ENCODE results near the gene IL4R.

DNA sequence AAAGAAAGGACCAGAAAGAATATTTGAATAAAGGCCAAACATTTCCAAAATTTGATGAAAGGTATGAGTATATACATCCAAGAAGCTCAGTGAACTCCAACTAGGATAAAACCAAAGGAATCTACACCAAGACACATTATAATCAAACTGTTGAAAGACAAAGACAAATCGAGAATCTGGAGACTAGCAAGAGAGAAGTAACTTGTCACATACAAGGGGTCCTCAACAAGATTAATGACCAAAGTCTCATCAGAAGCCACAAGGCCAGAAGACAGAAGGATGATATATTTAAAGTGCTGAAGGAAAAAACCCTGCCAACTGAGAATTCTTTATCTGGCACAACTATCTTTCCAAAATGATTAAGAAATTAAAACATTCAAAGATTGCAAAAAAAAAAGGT lies 78.9 kb downstream of the IL4R start:
- no peak for TF ChIP-seq EGR1 (IDR thresholded peaks at IDR 0.05; ENCODE audit: low read depth in 2 of 2)
- no peak for TF ChIP-seq SP1 (IDR thresholded peaks at IDR 0.05)
- TF ChIP-seq, protein P1, sequence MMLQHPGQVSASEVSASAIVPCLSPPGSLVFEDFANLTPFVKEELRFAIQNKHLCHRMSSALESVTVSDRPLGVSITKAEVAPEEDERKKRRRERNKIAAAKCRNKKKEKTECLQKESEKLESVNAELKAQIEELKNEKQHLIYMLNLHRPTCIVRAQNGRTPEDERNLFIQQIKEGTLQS (IDR thresholded peaks at IDR 0.05) = no peak
- no peak for TF ChIP-seq CTCF (IDR thresholded peaks at IDR 0.05; ENCODE audit: low read depth, low read length, missing input control)
- no peak for TF ChIP-seq HNF4G (IDR thresholded peaks at IDR 0.05)
- TF ChIP-seq ZBTB33 (IDR thresholded peaks at IDR 0.05) = no peak
- TF ChIP-seq TAF1 (conservative IDR thresholded peaks at IDR 0.05) = no peak
